Hippocampal formation (tissue), 2 donors: Measurements from ENCODE around the gene APOE.

Experiments used
- DNase-seq, 2 donors: peaks; one replicate each; lab custom pipeline; 2025; lab: John Stamatoyannopoulos, UW

APOE gene

DNA sequence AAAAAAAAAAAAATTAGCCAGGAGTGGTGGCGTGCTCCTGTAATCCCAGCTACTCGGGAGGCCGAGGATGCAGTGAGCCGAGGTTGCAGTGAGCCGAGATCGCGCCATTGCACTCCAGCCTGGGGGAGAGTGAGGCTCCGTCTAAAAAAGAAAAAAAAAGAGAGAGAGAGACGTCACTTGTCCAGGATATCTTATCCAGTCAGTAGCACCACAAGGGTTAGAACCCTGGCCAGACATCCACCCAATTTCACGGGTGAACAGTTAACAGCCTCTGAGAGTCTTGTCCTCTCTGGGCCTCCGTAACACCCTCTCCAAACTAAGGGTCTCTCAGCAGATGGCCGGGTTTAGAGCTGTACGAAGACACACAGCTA lies 48.7 kb downstream of the APOE start:
- DNase-seq = no peak

DNA sequence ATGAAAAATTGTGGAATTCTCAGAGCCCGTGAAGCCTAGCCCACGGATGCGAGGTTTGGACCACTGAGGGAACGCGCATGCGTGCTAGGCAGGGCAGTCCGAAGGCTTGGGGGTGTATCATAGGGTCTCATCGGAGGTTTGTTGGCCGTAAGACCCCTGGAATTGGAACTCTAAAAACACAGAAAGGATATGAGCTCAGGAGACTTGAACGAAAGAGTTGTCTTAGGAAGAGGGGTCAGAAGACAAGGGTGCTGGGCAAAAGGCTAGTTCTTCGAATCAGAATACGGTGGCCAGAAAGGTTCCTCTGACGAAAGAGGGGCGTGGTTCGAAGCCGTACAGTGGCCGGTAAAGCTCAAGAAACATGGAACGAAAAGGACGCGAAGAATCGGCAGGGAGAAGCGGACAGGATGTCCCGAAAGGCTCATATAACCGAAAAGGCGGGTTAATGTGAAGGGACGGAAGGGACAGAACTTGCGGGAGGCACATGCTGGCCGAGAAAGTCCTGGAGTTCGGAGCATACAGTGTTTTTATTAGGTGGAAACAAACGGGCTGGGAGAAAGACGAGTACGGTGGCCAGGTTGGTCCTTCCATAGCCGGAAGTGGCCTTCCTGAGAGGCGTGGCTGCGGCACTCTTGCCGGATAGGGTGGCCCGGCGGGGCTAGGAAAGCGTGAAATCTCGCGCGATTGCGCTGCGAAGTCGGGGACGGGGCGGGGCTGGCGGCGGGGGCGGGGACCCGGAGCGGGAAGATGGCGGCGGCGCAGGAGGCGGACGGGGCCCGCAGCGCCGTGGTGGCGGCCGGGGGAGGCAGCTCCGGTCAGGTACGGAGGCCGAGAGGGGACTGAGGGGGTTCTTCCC lies 49.3 kb downstream of the APOE start, which contains the start of gene CLPTM1:
CLPTM1 (plus strand) TSS at position 732 of the 856 bp plus-strand sequence; CDS start at position 748, 16 bp downstream.
- DNase-seq = peak; percentile 91 to 94

DNA sequence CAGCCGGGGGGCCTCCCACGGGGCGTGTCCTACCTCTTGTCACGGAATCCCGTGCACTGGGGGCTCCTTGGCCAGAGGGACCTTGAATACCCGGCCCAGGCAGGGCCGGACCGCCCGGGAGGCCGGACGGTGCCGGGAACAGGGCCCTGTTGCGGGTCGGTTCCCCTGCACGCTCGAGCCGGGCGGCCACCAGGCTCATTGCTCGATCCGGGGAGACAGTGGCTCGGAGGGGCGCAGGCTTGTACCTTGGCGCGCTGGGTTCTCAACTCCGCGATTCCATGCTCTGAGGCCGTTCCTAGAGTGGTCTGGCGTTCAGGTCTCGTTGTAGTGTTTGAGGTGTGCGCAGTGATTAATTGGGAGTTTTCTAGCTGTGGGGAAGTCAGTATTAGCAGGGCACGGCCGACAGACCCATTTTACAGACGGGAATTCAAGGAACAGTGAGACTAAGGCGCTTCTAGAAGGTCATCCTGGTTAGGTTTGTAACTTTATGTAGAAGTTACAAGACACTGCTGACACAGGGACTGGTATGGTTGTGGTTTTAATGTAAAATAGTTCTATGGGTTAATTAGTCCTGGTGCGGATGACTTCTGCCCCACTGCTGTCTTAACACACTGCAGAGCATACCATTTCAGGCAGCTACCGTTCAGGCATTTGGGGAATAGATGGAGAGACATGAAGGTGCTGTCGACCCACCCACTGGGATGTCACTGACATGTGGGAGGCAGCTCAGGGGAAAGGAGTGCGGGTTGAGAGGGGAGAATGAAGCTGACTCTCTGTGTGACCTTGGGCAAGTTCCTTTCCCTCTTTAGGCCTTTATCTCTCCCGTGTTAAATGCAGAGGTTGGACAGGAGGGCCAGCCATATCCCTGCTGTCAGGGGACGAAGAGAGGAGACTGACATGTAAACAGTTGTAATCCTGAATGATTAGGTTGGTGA lies 50.2 kb downstream of the APOE start:
- no peak for DNase-seq

GRCh38 chr19:44957526-44957925 lies 51.9 kb downstream of the APOE start:
- no peak for DNase-seq

DNA sequence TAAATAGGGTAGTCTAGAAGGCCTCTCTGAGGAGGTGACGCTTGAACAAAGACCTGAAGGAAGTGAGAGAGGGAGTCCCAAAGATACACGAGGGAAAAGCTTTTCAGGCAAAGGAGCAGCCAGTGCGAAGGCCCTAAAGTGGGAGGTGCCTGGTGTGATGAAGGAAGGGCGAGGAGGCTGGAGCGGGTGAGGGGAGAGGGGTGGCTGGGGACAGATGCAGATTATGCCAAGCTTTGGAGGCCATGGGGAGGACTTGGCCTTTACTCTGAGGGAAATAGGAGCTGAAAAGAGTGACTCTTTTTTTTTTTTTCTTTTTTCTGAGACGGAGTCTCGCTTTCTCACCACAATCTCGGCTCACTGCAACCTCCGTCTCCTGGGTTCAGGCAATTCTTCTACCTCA lies 52.5 kb downstream of the APOE start:
- DNase-seq = no peak
